H9 (cell line): ENCODE results near the gene TNRC6A. TPM values are rescaled to one million over a fixed set of nuclear protein-coding genes. Genes with fewer than 3 reads are reported as not detected.
A peak's percentile ranks its signal among the peaks of the same experiment; 100 is the strongest.

Source experiments
- DNase-seq: peaks from one replicate; pipeline ENCODE4 v3.0.0-alpha.2; 2017
- H2AFZ ChIP-seq: one replicate; pipeline ENCODE4 v1.6.1; 2013; ENCODE audit warnings: mild to moderate bottlenecking, low read length, control low read depth, moderate library complexity
- H2AK5ac ChIP-seq: 2 replicates; pipeline ENCODE4 v1.6.1; 2013; ENCODE audit warnings: low read length, control low read depth, mixed read lengths; ENCODE audit not compliant: insufficient read length
- H2BK120ac ChIP-seq: one replicate; pipeline ENCODE4 v1.6.1; 2013; ENCODE audit warnings: low read depth, mild to moderate bottlenecking, low read length, control low read depth, inconsistent platforms; ENCODE audit not compliant: poor library complexity, severe bottlenecking
- H2BK12ac ChIP-seq: 2 replicates; pipeline ENCODE4 v1.6.1; 2013; ENCODE audit warnings: low read length, control low read depth, mixed read lengths, low read depth; ENCODE audit not compliant: insufficient read length
- H2BK15ac ChIP-seq: 2 replicates; pipeline ENCODE4 v1.6.1; 2013; ENCODE audit warnings: low read depth, low read length, control low read depth
- H2BK20ac ChIP-seq: one replicate; pipeline ENCODE4 v1.6.1; 2013; ENCODE audit warnings: low read depth, mild to moderate bottlenecking, low read length, control low read depth, inconsistent platforms; ENCODE audit not compliant: poor library complexity, severe bottlenecking
- H2BK5ac ChIP-seq: 2 replicates; pipeline ENCODE4 v1.6.1; 2013; ENCODE audit warnings: low read length, control low read depth, mixed read lengths; ENCODE audit not compliant: insufficient read length
- H3K14ac ChIP-seq: 2 replicates; pipeline ENCODE4 v1.6.1; 2013; ENCODE audit warnings: low read length, control low read depth; ENCODE audit not compliant: insufficient read depth
- H3K18ac ChIP-seq: 2 replicates; pipeline ENCODE4 v1.6.1; 2013; ENCODE audit warnings: low read depth, mild to moderate bottlenecking, mixed read lengths, low read length, control low read depth; ENCODE audit not compliant: insufficient read length
- H3K23ac ChIP-seq: 2 replicates; pipeline ENCODE4 v1.6.1; 2013; ENCODE audit warnings: low read length, control low read depth, mixed read lengths, low read depth; ENCODE audit not compliant: insufficient read length
- H3K23me2 ChIP-seq: 2 replicates; pipeline ENCODE4 v1.6.1; 2013; ENCODE audit warnings: low read depth, mild to moderate bottlenecking, mixed read lengths, low read length, control low read depth; ENCODE audit not compliant: insufficient read length, poor library complexity, severe bottlenecking
- H3K27ac ChIP-seq: 2 replicates; pipeline ENCODE4 v1.5.1; 2013; ENCODE audit warnings: low read length, control low read depth, mixed read lengths, low read depth; ENCODE audit not compliant: insufficient read length
- H3K27me3 ChIP-seq: 2 replicates; pipeline ENCODE4 v1.6.1; 2013; ENCODE audit warnings: low read length, control low read depth, inconsistent platforms; ENCODE audit not compliant: insufficient read depth
- H3K4ac ChIP-seq: 2 replicates; pipeline ENCODE4 v1.6.1; 2013; ENCODE audit warnings: low read depth, mild to moderate bottlenecking, control low read depth, inconsistent platforms, low read length, moderate library complexity
- H3K4me1 ChIP-seq: 2 replicates; pipeline ENCODE4 v1.6.1; 2013; ENCODE audit warnings: low read length, control low read depth, inconsistent platforms; ENCODE audit not compliant: insufficient read depth
- H3K4me2 ChIP-seq: 2 replicates; pipeline ENCODE4 v1.6.1; 2013; ENCODE audit warnings: low read length, control low read depth, mixed read lengths; ENCODE audit not compliant: insufficient read length, insufficient read depth
- H3K56ac ChIP-seq: 2 replicates; pipeline ENCODE4 v1.6.1; 2013; ENCODE audit warnings: low read depth, mild to moderate bottlenecking, mixed read lengths, low read length, control low read depth; ENCODE audit not compliant: insufficient read length
- H3K79me1 ChIP-seq: 2 replicates; pipeline ENCODE4 v1.6.1; 2013; ENCODE audit warnings: low read depth, mild to moderate bottlenecking, moderate library complexity, low read length, control low read depth, inconsistent platforms; ENCODE audit not compliant: insufficient read depth, poor library complexity, severe bottlenecking
- H3K79me2 ChIP-seq: 2 replicates; pipeline ENCODE4 v1.6.1; 2013; ENCODE audit warnings: low read length, control low read depth, inconsistent platforms; ENCODE audit not compliant: insufficient read depth
- H3K9ac ChIP-seq: 2 replicates; pipeline ENCODE4 v1.6.1; 2013; ENCODE audit warnings: low read length, control low read depth, mixed read lengths; ENCODE audit not compliant: insufficient read length; ENCODE audit errors: extremely low read depth
- H3K9me3 ChIP-seq: one replicate; pipeline ENCODE4 v1.6.1; 2013; ENCODE audit warnings: low read depth, low read length, inconsistent platforms; ENCODE audit not compliant: control insufficient read depth
- H3T11ph ChIP-seq: one replicate; pipeline ENCODE4 v1.6.1; 2013; ENCODE audit warnings: mild to moderate bottlenecking, low read length, control low read depth, inconsistent platforms
- H4K20me1 ChIP-seq: one replicate; pipeline ENCODE4 v1.6.1; 2013; ENCODE audit not compliant: control insufficient read depth, insufficient read length, insufficient read depth
- H4K5ac ChIP-seq: 2 replicates; pipeline ENCODE4 v1.6.1; 2013; ENCODE audit warnings: low read depth, mild to moderate bottlenecking, mixed read lengths, low read length, control low read depth; ENCODE audit not compliant: insufficient read length
- H4K8ac ChIP-seq: replicated peaks from 2 replicates; pipeline ENCODE4 v1.6.1; 2013; ENCODE audit warnings: low read length, control low read depth, mixed read lengths, low read depth; ENCODE audit not compliant: insufficient read length
- H4K91ac ChIP-seq: 2 replicates; pipeline ENCODE4 v1.6.1; 2013; ENCODE audit warnings: low read depth, mild to moderate bottlenecking, moderate library complexity, mixed read lengths, low read length, control low read depth; ENCODE audit not compliant: insufficient read length
- H3K27ac Mint-ChIP-seq, 3 experiments: 2 replicates in 2 of 3; 3 replicates in 1 of 3; pipeline ENCODE4 v1.8.0; 2020 to 2021; ENCODE audit warnings: mixed read lengths in 3 of 3, mild to moderate bottlenecking in 1 of 3, moderate library complexity in 1 of 3
- H3K27me3 Mint-ChIP-seq: 2 replicates; pipeline ENCODE4 v1.8.0; 2021; ENCODE audit warnings: low read depth, mild to moderate bottlenecking, moderate library complexity, mixed read lengths
- H3K36me3 Mint-ChIP-seq, 3 experiments: 2 replicates in 2 of 3; 3 replicates in 1 of 3; pipeline ENCODE4 v1.8.0; 2020 to 2021; ENCODE audit warnings: low read depth in 3 of 3, mixed read lengths in 3 of 3; ENCODE audit not compliant: insufficient read depth in 1 of 3
- H3K4me1 Mint-ChIP-seq, 2 experiments: 2 replicates each; pipeline ENCODE4 v1.8.0; 2020; ENCODE audit warnings: mixed read lengths in 2 of 2
- H3K4me3 Mint-ChIP-seq, 2 experiments: 2 replicates in 1 of 2; 3 replicates in 1 of 2; pipeline ENCODE4 v1.8.0; 2020 to 2021; ENCODE audit warnings: mild to moderate bottlenecking in 2 of 2, mixed read lengths in 2 of 2, moderate library complexity in 1 of 2
- H3K9me3 Mint-ChIP-seq, 2 experiments: 2 replicates in 1 of 2; 3 replicates in 1 of 2; pipeline ENCODE4 v1.8.0; 2020; ENCODE audit warnings: mild to moderate bottlenecking in 2 of 2, mixed read lengths in 2 of 2, moderate library complexity in 1 of 2
- WGBS: extraction: QIAGEN DNeasy Blood & Tissue Kit; methylation state at CpG from one replicate; pipeline ENCODE4 v1.1.7; 2013; ENCODE audit warnings: missing lambda C conversion rate, low lambda C conversion rate, mixed read lengths; ENCODE audit not compliant: insufficient read length; ENCODE audit errors: extremely low coverage; 5-methylcytosine and 5-hydroxymethylcytosine counted together
- total RNA-seq: library from RNA; stranded (reverse); gene quantifications from 2 replicates; pipeline ENCODE4 v1.2.1, GENCODE V29; 2021
- TF ChIP-seq, protein P1 (sequence below): fragments of 200-600 bp; sonication (generic); conservative IDR thresholded peaks from 3 replicates; pipeline ENCODE4 v1.8.0; 2021; ENCODE audit warnings: antibody characterized with exemption, mild to moderate bottlenecking

The TNRC6A gene
- total RNA-seq, 1 experiment from 2014 or later = 114 TPM

DNA sequence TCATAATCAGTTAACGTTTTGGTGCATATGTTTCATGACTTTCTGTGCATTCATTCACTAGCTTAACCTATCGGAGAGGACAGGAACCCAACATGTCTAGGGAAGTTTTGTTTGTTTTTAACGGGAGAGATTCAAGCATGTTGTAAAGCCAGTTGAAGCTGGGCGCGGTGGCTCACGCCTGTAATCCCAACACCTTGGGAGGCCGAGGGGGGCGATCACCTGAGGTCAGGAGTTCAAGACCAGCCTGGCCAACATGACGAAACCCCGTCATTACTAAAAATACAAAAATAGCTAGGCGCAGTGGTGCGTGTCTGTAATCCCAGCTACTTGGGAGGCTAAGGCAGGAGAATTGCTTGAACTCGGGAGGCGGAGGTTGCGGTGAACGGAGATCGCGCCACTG lies 1.4 kb upstream of the TNRC6A start:
- Histone ChIP-seq H3K9me3 (no peaks in the 10 kb centered on the region), H3K27ac (no peak overlapping the region), H3K14ac (no peak overlapping the region), H3K9ac (no peak overlapping the region), H3K4me2 (no peak overlapping the region), H4K8ac (no peak overlapping the region), H4K91ac (no peak overlapping the region), H3K23ac (no peak overlapping the region), H2BK15ac (no peak overlapping the region), H3K23me2 (peaks cover 4% of the 10 kb centered on the region), H2BK120ac (no peak overlapping the region), H2AFZ (no peak overlapping the region), H3K4ac (no peak overlapping the region), H3K79me2 (peaks cover 23% of the 10 kb centered on the region), H4K5ac (no peak overlapping the region), H3K18ac (no peak overlapping the region), H2BK20ac (no peak overlapping the region), H4K20me1 (no peaks in the 10 kb centered on the region), H2BK5ac (no peak overlapping the region), H3K79me1 (no peaks in the 10 kb centered on the region), H3K4me1 (peaks cover 8% of the 10 kb centered on the region; the same call in 1 of the 2 replicates), H3T11ph (no peak overlapping the region), H2BK12ac (no peak overlapping the region), H3K56ac (no peak overlapping the region), H2AK5ac (no peak overlapping the region), H3K27me3 (no peaks in the 10 kb centered on the region)
- Mint-ChIP-seq H3K4me3 (peak overlapping the region in 1 of 2 experiments; percentile 31; a peak in 1 of 5 replicates), H3K27me3 (no peaks in the 10 kb centered on the region), H3K9me3 (peaks cover 0 to 4% of the 10 kb centered on the region in 2 experiments; a peak in 1 of 5 replicates), H3K36me3 (peaks cover 17 to 23% (median 19%) of the 10 kb centered on the region in 3 experiments), H3K4me1 (peaks cover 27 to 33% of the 10 kb centered on the region in 2 experiments), H3K27ac (no peak overlapping the region)
- no CpG with 5 or more reads among the region's 18 CpGs for WGBS
- DNase-seq = no peak
- TF ChIP-seq, protein P1, sequence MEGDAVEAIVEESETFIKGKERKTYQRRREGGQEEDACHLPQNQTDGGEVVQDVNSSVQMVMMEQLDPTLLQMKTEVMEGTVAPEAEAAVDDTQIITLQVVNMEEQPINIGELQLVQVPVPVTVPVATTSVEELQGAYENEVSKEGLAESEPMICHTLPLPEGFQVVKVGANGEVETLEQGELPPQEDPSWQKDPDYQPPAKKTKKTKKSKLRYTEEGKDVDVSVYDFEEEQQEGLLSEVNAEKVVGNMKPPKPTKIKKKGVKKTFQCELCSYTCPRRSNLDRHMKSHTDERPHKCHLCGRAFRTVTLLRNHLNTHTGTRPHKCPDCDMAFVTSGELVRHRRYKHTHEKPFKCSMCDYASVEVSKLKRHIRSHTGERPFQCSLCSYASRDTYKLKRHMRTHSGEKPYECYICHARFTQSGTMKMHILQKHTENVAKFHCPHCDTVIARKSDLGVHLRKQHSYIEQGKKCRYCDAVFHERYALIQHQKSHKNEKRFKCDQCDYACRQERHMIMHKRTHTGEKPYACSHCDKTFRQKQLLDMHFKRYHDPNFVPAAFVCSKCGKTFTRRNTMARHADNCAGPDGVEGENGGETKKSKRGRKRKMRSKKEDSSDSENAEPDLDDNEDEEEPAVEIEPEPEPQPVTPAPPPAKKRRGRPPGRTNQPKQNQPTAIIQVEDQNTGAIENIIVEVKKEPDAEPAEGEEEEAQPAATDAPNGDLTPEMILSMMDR = no peak
